HEK293T (cell line): ENCODE results near the gene ZSCAN9.

Source experiments
- CTCF ChIA-PET: fragments of 350-600 bp; formaldehyde crosslinking; extraction: SDS; loops from one replicate; lab custom pipeline; 2021; ENCODE audit warnings: antibody characterized with exemption, inconsistent platforms; lab: Yijun Ruan, JAX
- POLR2A ChIA-PET: fragments of 350-600 bp; formaldehyde crosslinking; extraction: SDS; loops from one replicate; lab custom pipeline; 2020; ENCODE audit warnings: antibody characterized with exemption, inconsistent platforms; lab: Yijun Ruan, JAX
- DNase-seq: peaks from one replicate; pipeline ENCODE4 v3.0.0; 2012; ENCODE audit warnings: mixed read lengths; ENCODE audit errors: extremely low spot score
- ARNT ChIP-seq: fragments of 450-650 bp; IDR thresholded peaks from 2 replicates; pipeline ENCODE4 v1.6.1; 2017; ENCODE audit warnings: mild to moderate bottlenecking
- BHLHE40 ChIP-seq: fragments of 450-650 bp; IDR thresholded peaks from 2 replicates; pipeline ENCODE4 v1.6.1; 2016; ENCODE audit warnings: mild to moderate bottlenecking, moderate library complexity, borderline replicate concordance
- CTBP1 ChIP-seq: fragments of 450-650 bp; IDR thresholded peaks from 2 replicates; pipeline ENCODE4 v1.6.1; 2016; ENCODE audit warnings: borderline replicate concordance
- ELF4 ChIP-seq: fragments of 450-650 bp; IDR thresholded peaks from 2 replicates; pipeline ENCODE4 v1.6.1; 2017; ENCODE audit warnings: antibody characterized with exemption
- FOXA1 ChIP-seq: fragments of 450-650 bp; IDR thresholded peaks from 2 replicates; pipeline ENCODE4 v1.6.1; 2016; ENCODE audit warnings: mild to moderate bottlenecking
- FOXK2 ChIP-seq: fragments of 450-650 bp; IDR thresholded peaks from 2 replicates; pipeline ENCODE4 v1.6.1; 2016; ENCODE audit warnings: mild to moderate bottlenecking
- FOXM1 ChIP-seq: fragments of 450-650 bp; IDR thresholded peaks from 2 replicates; pipeline ENCODE4 v1.6.1; 2017; ENCODE audit warnings: mild to moderate bottlenecking, borderline replicate concordance
- HDGF ChIP-seq: fragments of 450-650 bp; IDR thresholded peaks from 2 replicates; pipeline ENCODE4 v1.6.1; 2017; ENCODE audit warnings: antibody characterized with exemption, borderline replicate concordance
- L3MBTL2 ChIP-seq: fragments of 450-650 bp; conservative IDR thresholded peaks from 2 replicates; pipeline ENCODE4 v1.6.1; 2016; ENCODE audit warnings: mild to moderate bottlenecking
- LEF1 ChIP-seq: fragments of 450-650 bp; IDR thresholded peaks from 2 replicates; pipeline ENCODE4 v1.6.1; 2017; ENCODE audit warnings: mild to moderate bottlenecking, borderline replicate concordance
- NFRKB ChIP-seq: fragments of 450-650 bp; IDR thresholded peaks from 2 replicates; pipeline ENCODE4 v1.6.1; 2016; ENCODE audit warnings: mild to moderate bottlenecking, moderate library complexity
- SP1 ChIP-seq: fragments of 450-650 bp; IDR thresholded peaks from 2 replicates; pipeline ENCODE4 v1.6.1; 2017
- SUZ12 ChIP-seq: fragments of 450-650 bp; IDR thresholded peaks from 2 replicates; pipeline ENCODE4 v1.6.1; 2016; ENCODE audit warnings: mild to moderate bottlenecking
- TARDBP ChIP-seq: fragments of 450-650 bp; IDR thresholded peaks from 2 replicates; pipeline ENCODE4 v1.6.1; 2016
- ZNF384 ChIP-seq: fragments of 450-650 bp; IDR thresholded peaks from 2 replicates; pipeline ENCODE4 v1.6.1; 2016
- TF ChIP-seq, protein P1 (sequence below): fragments of 450-650 bp; IDR thresholded peaks from 2 replicates; pipeline ENCODE4 v1.6.1; 2016

Gene ZSCAN9

DNA sequence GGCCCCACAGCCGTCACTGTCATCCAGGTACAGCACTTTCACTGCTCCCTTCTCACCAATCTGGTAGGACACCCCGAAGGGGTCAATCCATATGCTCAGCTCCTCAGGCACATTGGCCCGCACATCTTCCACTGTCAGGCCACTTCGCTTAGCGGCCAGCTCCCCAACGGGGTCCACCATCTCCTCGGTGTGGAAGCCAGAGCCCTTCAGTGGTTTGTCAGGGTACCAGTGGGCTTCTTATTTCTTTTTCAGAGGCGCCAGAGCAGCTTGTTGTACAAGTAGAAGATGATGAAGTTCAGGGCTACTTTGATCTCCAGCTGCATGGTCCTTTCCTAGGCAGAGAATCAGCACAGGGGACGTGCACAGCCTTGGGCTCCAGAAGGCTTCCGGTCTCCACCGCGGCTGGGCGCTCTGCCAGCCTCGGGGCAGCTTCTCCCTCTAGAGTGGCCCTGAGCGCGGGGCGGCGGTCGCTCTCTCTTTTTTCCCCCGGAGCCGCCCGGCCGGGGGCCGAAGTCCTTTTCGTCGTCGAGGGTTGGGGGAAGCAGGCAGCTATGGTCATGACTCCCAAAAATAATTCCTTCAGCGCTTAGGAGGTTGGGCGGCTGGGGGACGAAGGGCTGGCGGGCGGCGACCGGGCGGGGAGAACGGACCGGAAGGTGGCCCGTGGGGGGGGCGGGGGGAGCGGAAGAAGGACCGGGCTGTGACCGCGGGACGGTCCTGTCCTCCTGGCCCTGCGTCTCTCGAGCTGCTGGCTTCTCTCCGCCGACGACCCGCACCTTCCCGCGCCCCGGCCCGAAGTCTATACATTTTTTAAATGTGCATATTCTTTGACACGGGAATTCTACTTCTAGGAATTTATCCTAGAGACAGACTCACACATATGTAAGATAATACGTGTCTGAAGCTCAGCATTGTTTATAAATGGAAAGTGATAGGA, 6.5 kb upstream of the ZSCAN9 start:
- peak; percentile 67 for DNase-seq

DNA sequence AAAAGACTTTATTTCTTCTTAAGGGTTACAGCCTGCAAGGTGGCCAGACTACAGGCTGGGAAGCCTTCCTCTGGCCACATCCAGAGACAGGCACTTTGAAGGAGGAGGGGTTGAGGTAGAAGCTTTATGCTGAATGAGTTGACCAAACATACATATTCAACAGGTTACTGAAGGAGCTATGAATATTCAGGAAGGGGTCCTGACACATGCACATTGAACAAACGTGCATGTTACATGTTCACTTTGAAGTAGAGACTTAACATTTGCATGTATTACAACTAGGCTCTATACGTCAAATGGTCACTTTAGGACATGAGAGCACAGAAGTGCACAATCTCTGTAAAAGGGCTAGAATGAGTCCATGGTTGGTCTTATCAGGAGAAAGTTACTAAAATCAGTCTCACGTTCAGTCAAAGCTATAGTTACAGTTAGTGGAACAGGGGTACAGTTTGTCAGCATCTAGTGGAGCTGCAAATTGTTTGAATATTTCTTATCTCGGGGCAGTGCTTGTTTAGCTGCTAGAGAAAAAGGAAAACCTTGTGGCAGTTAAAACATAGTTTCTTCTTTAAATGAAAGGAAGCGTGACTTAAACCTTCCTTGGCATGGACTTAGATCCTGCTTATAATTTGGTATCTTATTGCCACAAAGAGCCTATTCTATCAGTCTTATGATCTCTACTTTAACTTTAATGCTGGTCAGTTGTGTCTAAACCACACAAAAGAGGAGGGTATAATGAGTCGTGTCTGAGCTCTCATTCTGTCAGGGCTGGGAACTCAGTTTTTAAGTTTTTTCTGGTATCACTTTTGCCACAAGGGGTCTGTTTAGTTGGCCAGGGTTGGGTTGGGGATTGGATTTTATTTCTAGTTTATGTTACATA, 4.6 kb upstream of the ZSCAN9 start:
- CTCF ChIA-PET = no interaction called here
- TF ChIP-seq SP1 = no peak
- no peak for TF ChIP-seq ELF4
- TF ChIP-seq NFRKB = no peak
- TF ChIP-seq HDGF = no peak
- TF ChIP-seq FOXM1 = no peak
- TF ChIP-seq LEF1 = no peak
- no peak for TF ChIP-seq ARNT
- TF ChIP-seq BHLHE40 = no peak
- POLR2A ChIA-PET = interaction anchor here (0.8 to 1.7 kb wide), 7 partner anchors 13 to 327 kb away, joined by 3 to 6 read pairs (median 3); partner anchors contain the start of genes ZKSCAN8 and ZSCAN26
- no peak for DNase-seq

More for the DNA sequence above, 6.5 kb upstream of the ZSCAN9 start:
- POLR2A ChIA-PET = interaction anchor here (0.8 to 2.8 kb wide), 14 partner anchors 8 to 137 kb away, joined by 3 to 20 read pairs (median 6); partner anchors contain the start of genes ZKSCAN4, ZKSCAN8 and ZSCAN26
- no peak for TF ChIP-seq ARNT
- 0 out of 2 replicates have a peak, but pooled peaks have one; percentile 35 for TF ChIP-seq LEF1
- peak; percentile 96 for TF ChIP-seq L3MBTL2
- TF ChIP-seq SP1 = no peak
- CTCF ChIA-PET = interaction anchor here (1.0 kb wide), 1 partner anchor 137 kb away, joined by 3 read pairs; no protein-coding TSS in a partner anchor

DNA sequence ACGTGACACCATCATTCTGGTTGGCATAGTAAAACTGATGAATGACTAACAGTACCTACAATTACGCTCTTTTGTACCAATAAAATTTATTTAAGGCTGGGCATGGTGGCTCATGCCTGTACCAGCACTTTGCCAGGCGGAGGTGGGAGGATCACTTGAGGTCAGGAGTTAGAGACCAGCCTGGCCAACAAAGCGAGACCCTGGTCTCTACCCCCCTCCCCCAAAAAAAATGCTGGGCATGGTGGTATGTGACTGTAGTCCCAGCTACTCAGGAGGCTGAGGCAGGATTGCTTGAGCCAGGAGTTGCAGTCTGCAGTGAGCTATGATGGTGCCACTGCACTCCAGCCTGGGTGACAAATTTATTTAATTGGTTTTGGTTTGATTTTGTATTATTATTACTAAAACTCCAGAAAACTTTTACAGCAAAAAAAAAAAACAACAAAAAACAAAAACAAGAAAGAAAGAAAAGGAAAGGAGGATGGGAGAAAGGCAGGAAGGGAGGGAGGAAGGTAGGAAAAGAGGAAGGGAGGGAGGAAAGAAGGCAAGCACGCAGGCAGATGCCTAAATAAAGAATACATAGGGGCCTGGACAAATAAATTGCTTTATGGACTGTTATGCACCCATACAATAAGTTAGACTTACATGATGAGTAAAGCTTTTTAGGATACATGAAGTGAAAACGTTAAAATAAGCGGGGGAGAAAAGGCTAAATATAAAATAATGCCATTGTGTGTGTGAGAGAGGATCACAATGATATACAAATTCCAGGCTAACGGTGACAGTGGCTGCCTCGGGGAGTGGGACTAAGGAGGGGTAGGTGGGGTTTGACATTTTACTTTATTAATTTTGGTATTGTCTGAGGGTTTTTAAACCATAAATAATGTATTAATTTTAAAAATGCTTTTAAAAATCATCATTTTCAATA, 682 bp upstream of the ZSCAN9 start:
- DNase-seq = no peak
- TF ChIP-seq BHLHE40 (no peak), CTBP1 (no peak), SUZ12 (no peak), SP1 (no peak), ELF4 (no peak), TARDBP (no peak), ZNF384 (no peak), LEF1 (no peak), FOXM1 (no peak), FOXK2 (no peak), L3MBTL2 (no peak), FOXA1 (no peak), NFRKB (no peak), ARNT (no peak), HDGF (no peak)
- TF ChIP-seq, protein P1, sequence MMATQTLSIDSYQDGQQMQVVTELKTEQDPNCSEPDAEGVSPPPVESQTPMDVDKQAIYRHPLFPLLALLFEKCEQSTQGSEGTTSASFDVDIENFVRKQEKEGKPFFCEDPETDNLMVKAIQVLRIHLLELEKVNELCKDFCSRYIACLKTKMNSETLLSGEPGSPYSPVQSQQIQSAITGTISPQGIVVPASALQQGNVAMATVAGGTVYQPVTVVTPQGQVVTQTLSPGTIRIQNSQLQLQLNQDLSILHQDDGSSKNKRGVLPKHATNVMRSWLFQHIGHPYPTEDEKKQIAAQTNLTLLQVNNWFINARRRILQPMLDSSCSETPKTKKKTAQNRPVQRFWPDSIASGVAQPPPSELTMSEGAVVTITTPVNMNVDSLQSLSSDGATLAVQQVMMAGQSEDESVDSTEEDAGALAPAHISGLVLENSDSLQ = no peak
- ChIA-PET POLR2A (interaction anchor here (1.4 to 3.5 kb wide), 3 partner anchors 28 to 83 kb away, joined by 4 to 13 read pairs (median 9); partner anchors contain the start of genes ZKSCAN4 and ZKSCAN8), CTCF (interaction anchor here (1.4 kb wide), 1 partner anchor 132 kb away, joined by 3 read pairs; no protein-coding TSS in a partner anchor)

DNA sequence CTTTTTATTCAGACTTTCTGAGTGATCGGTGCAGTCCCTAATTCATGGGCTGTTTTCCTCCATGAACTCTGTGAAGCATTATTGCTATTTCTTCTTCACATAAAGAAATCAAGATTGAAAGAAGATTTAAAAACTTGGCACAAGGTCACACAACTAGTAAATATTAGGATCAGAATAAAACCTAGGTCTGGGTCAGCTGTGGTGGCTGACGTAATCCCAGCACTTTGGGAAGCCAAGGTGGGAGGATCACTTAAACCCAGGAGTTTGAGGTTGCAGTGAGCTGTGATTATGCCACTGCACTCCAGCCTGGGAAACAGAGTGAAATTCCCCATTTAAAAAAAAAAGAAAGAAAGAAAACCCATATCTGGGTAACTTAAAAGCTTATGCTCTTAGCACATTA, 1.4 kb downstream of the ZSCAN9 start:
- no peak for DNase-seq
- ChIA-PET POLR2A (interaction anchor here (1.1 to 3.5 kb wide), 6 partner anchors 7 to 108 kb away, joined by 3 to 13 read pairs (median 5); partner anchors contain the start of genes PGBD1, ZKSCAN4 and ZKSCAN8), CTCF (no interaction called here)
- TF ChIP-seq SP1 (no peak), ELF4 (no peak), ARNT (no peak), L3MBTL2 (no peak), TARDBP (no peak), CTBP1 (no peak), LEF1 (no peak), FOXK2 (no peak)
- TF ChIP-seq, protein P1 = no peak

DNA sequence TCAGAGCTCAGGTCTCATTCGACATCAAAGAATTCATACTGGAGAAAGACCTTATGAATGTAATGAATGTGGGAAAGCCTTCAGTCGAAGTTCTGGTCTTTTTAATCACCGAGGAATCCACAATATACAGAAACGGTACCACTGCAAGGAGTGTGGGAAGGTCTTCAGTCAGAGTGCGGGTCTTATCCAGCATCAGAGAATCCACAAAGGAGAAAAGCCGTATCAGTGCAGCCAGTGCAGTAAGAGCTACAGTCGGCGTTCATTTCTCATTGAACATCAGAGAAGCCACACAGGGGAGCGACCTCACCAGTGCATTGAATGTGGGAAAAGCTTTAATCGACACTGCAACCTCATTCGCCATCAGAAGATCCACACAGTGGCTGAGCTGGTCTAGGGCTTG, 7.7 kb downstream of the ZSCAN9 start:
- DNase-seq = no peak
- ChIA-PET CTCF (interaction anchor here (0.7 kb wide), 1 partner anchor 281 kb away, joined by 3 read pairs; no protein-coding TSS in a partner anchor), POLR2A (interaction anchor here (1.5 kb wide), 1 partner anchor 91 kb away, joined by 3 read pairs; the partner anchor contains the start of gene ZKSCAN8)
- TF ChIP-seq ARNT (no peak), ZNF384 (no peak), NFRKB (no peak), BHLHE40 (no peak)
- TF ChIP-seq, protein P1 = no peak
